PC-9 (cell line): ENCODE data around the gene ACTL8. TPM values are rescaled to one million over a fixed set of nuclear protein-coding genes. Genes with fewer than 3 reads are reported as not detected.

Experiments
- BruUV-seq: library from RNA; stranded (reverse); fragments of 400-500 nt; replicated peaks from 2 replicates; lab custom pipeline; 2021; lab: Mats Ljungman, UMichigan
- CTCF ChIA-PET: fragments of 300-600 bp; sonication (Branson Sonifier 250); formaldehyde crosslinking; loops from one replicate; lab custom pipeline; 2022; ENCODE audit warnings: antibody characterized with exemption; lab: Charles Lee
- POLR2A ChIA-PET: fragments of 300-600 bp; sonication (Branson Sonifier 250); formaldehyde crosslinking; loops from one replicate; lab custom pipeline; 2022; ENCODE audit warnings: antibody characterized with exemption; ENCODE audit not compliant: unreplicated experiment; lab: Charles Lee
- DNase-seq, 2 experiments: peaks; one replicate each; pipeline versions ENCODE4 v3.0.0 to v3.0.0-alpha.2; 2015 to 2022; ENCODE audit warnings: mixed read lengths in 1 of 2
- H2AFZ ChIP-seq: fragments of 200-600 bp; sonication (generic); 2 replicates; pipeline ENCODE4 v1.8.1; 2017; ENCODE audit warnings: antibody characterized with exemption
- H3F3A ChIP-seq: fragments of 200-600 bp; sonication (generic); 2 replicates; pipeline ENCODE4 v1.8.1; 2017; ENCODE audit warnings: antibody characterized with exemption, mild to moderate bottlenecking, low read depth; ENCODE audit not compliant: insufficient read depth
- H3K27ac ChIP-seq: fragments of 200-600 bp; sonication (generic); 2 replicates; pipeline ENCODE4 v1.6.1; 2016; ENCODE audit warnings: mixed run types
- H3K27me3 ChIP-seq: fragments of 200-600 bp; sonication (generic); 2 replicates; pipeline ENCODE4 v1.6.1; 2016; ENCODE audit warnings: low read depth, mixed run types; ENCODE audit not compliant: insufficient read depth
- H3K36me3 ChIP-seq: fragments of 200-600 bp; sonication (generic); 2 replicates; pipeline ENCODE4 v1.6.1; 2016; ENCODE audit warnings: low read depth, mixed run types
- H3K4me1 ChIP-seq: fragments of 200-600 bp; sonication (generic); replicated peaks from 2 replicates; pipeline ENCODE4 v1.6.1; 2016; ENCODE audit warnings: mixed run types; ENCODE audit not compliant: insufficient read depth
- H3K4me2 ChIP-seq: fragments of 200-600 bp; sonication (generic); 2 replicates; pipeline ENCODE4 v1.6.1; 2017; ENCODE audit warnings: mixed run types
- H3K4me3 ChIP-seq: fragments of 200-600 bp; sonication (generic); 2 replicates; pipeline ENCODE4 v1.6.1; 2016; ENCODE audit warnings: mixed run types
- H3K79me2 ChIP-seq: fragments of 200-600 bp; sonication (generic); 2 replicates; pipeline ENCODE4 v1.6.1; 2017; ENCODE audit warnings: low read depth, mixed run types
- H3K9me2 ChIP-seq: fragments of 200-600 bp; sonication (generic); 2 replicates; pipeline ENCODE4 v1.8.1; 2017; ENCODE audit warnings: mild to moderate bottlenecking; ENCODE audit not compliant: insufficient read depth
- H3K9me3 ChIP-seq: fragments of 200-600 bp; sonication (generic); 2 replicates; pipeline ENCODE4 v1.8.1; 2016; ENCODE audit warnings: low read depth; ENCODE audit not compliant: insufficient read depth
- H4K20me1 ChIP-seq: fragments of 200-600 bp; sonication (generic); 2 replicates; pipeline ENCODE4 v1.8.1; 2017; ENCODE audit not compliant: insufficient read depth
- EZH2 ChIP-seq: fragments of 200-600 bp; sonication (generic); IDR thresholded peaks from 2 replicates; pipeline ENCODE4 v1.8.0; 2017; ENCODE audit warnings: antibody characterized with exemption, low read depth
- intact Hi-C: fragments of 100-400 bp; cut with micrococcal nuclease; formaldehyde crosslinking; loops from one replicate; pipeline ENCODE4 v1.10.0; 2022; ENCODE audit not compliant: unreplicated experiment
- total RNA-seq: library from RNA; stranded (reverse); gene quantifications from 2 replicates; pipeline ENCODE4 v1.2.3, GENCODE V29; 2021
- TF ChIP-seq, protein P1 (sequence below): fragments of 200-600 bp; sonication (generic); conservative IDR thresholded peaks from 2 replicates; pipeline ENCODE4 v1.6.1; 2017; ENCODE audit warnings: mixed run types, antibody characterized with exemption, mild to moderate bottlenecking, moderate library complexity

ACTL8 gene
- total RNA-seq, 1 experiment from 2014 or later: 0.68 TPM

DNA sequence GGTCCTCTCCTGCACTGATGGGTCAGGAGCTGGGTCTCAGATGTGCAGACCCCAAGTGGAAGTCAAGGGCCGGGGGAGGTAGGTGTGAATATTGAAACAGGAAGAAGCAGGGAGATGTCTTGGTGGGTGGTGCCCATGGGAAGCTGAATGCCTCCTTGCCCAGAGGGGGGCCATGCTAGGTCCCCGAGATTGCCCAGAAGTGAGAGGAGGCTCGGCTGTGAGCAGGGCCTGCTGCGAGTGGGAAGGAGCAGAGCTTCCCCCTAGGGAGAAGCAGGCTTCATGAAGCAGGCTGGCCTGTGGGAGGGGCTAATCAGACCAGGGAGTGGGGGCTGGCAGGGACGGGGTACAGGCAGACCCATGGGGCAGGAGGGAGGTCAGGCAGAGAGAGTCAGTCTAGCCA, 87.6 kb downstream of the ACTL8 start:
- Histone ChIP-seq H3F3A (no peaks in the 10 kb centered on the region), H3K9me2 (no peaks in the 10 kb centered on the region), H3K4me3 (no peak overlapping the region), H3K27ac (no peak overlapping the region), H3K9me3 (no peaks in the 10 kb centered on the region), H3K27me3 (peaks cover 7% of the 10 kb centered on the region; the same call in 1 of the 2 replicates), H3K36me3 (no peaks in the 10 kb centered on the region), H3K4me2 (no peak overlapping the region), H3K4me1 (no peaks in the 10 kb centered on the region), H3K79me2 (no peaks in the 10 kb centered on the region), H4K20me1 (no peaks in the 10 kb centered on the region), H2AFZ (no peak overlapping the region)
- intact Hi-C loops: no loop called here
- TF ChIP-seq, protein P1, sequence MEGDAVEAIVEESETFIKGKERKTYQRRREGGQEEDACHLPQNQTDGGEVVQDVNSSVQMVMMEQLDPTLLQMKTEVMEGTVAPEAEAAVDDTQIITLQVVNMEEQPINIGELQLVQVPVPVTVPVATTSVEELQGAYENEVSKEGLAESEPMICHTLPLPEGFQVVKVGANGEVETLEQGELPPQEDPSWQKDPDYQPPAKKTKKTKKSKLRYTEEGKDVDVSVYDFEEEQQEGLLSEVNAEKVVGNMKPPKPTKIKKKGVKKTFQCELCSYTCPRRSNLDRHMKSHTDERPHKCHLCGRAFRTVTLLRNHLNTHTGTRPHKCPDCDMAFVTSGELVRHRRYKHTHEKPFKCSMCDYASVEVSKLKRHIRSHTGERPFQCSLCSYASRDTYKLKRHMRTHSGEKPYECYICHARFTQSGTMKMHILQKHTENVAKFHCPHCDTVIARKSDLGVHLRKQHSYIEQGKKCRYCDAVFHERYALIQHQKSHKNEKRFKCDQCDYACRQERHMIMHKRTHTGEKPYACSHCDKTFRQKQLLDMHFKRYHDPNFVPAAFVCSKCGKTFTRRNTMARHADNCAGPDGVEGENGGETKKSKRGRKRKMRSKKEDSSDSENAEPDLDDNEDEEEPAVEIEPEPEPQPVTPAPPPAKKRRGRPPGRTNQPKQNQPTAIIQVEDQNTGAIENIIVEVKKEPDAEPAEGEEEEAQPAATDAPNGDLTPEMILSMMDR: no peak
- TF ChIP-seq EZH2: no peak
- no peak for DNase-seq
- no TSS peak for BruUV-seq
- POLR2A ChIA-PET: no interaction called here
- CTCF ChIA-PET: no interaction called here

DNA sequence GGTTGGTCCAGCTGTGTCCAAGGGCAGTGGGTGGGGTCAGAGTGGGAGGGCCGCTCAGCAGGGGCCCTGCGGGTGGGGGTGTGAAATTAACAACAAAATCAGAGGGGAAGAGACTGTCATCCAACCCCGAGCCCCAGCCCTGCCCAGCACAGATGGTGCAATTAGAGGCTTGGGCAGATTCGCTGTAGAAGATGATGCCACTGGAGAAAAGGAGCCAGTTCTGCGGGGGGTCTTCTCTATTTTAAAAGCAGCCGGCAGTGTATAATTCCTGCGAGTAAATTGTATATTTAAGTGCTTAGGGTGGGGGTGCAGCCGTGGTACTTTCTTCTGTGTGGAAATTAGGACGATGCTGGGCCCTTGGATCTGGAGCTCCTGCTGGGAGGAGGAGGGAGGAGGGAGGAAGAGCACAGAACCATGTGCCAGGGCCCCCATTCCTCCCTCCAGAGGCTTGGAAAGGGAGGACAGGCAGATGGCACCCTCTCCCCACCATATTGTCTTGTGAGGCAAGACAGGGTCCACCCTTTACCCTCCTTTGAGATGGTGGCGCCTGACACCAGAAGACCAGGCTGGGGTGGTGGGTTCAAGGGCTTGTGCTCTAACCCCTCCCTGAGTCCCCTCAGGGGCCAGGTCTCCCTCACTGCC, 89.2 kb downstream of the ACTL8 start:
- no peak overlapping the region for H3K4me3 ChIP-seq
- DNase-seq: no peak
- H4K20me1 ChIP-seq: no peaks in the 10 kb centered on the region
- no peak overlapping the region for H3K4me2 ChIP-seq
- no peaks in the 10 kb centered on the region for H3K79me2 ChIP-seq
- BruUV-seq: no TSS peak
- ChIA-PET CTCF (no interaction called here), POLR2A (no interaction called here)
- no peaks in the 10 kb centered on the region for H3K9me3 ChIP-seq
- no peak for TF ChIP-seq EZH2
- TF ChIP-seq, protein P1: no peak
- H3K9me2 ChIP-seq: no peaks in the 10 kb centered on the region
- H3K27me3 ChIP-seq: peaks cover 9% of the 10 kb centered on the region; the same call in 1 of the 2 replicates
- no peaks in the 10 kb centered on the region for H3F3A ChIP-seq
- no peak overlapping the region for H2AFZ ChIP-seq
- intact Hi-C loops: no loop called here
- no peaks in the 10 kb centered on the region for H3K4me1 ChIP-seq
- H3K27ac ChIP-seq: no peak overlapping the region
- H3K36me3 ChIP-seq: no peaks in the 10 kb centered on the region

DNA sequence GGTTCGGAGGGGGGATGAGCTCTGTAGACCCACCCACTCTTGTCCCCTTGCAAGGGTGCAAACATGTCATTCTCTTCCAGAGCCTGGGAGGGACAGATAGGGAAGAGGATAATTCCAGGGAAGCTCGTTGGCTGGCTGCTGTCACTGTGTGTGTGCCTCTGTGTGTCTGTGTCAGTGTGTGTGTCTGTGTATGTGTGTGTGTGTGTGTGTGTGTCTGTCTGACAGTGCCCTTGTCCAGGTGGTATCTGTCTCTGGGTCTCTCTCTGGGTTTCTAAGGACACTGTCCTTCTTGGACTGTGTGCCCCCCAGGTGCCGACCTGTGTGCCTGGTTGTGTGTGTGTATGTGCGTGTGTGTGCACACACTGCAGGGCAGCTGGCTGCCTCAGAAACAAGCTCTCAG, 90.5 kb downstream of the ACTL8 start:
- ChIA-PET POLR2A (no interaction called here), CTCF (interaction anchor here (0.7 kb wide), 1 partner anchor 192 kb away, joined by 17 read pairs; no protein-coding TSS in a partner anchor)
- H3K27ac ChIP-seq: no peak overlapping the region
- H3F3A ChIP-seq: no peaks in the 10 kb centered on the region
- H4K20me1 ChIP-seq: no peaks in the 10 kb centered on the region
- BruUV-seq: no TSS peak
- H3K4me3 ChIP-seq: no peak overlapping the region
- TF ChIP-seq, protein P1: no peak
- TF ChIP-seq EZH2: no peak
- intact Hi-C loops: no loop called here
- no peak overlapping the region for H3K4me2 ChIP-seq
- peaks cover 9% of the 10 kb centered on the region; the same call in 1 of the 2 replicates for H3K27me3 ChIP-seq
- no peaks in the 10 kb centered on the region for H3K79me2 ChIP-seq
- H2AFZ ChIP-seq: no peak overlapping the region
- no peaks in the 10 kb centered on the region for H3K9me2 ChIP-seq
- H3K36me3 ChIP-seq: no peaks in the 10 kb centered on the region
- DNase-seq: no peak
- no peaks in the 10 kb centered on the region for H3K9me3 ChIP-seq
- no peaks in the 10 kb centered on the region for H3K4me1 ChIP-seq
